H7 (cell line): ENCODE measurements around the gene NPY1R. TPM values are rescaled to one million over a fixed set of nuclear protein-coding genes. Genes with fewer than 3 reads are reported as not detected.

ENCODE experiments used
- DNase-seq: peaks from one replicate; pipeline ENCODE4 v3.0.0; 2012
- H3K27me3 ChIP-seq: 2 replicates; pipeline ENCODE4 v1.6.0; 2011; ENCODE audit warnings: mild to moderate bottlenecking, low read length; ENCODE audit not compliant: control insufficient read depth, insufficient read depth
- H3K36me3 ChIP-seq: replicated peaks from 2 replicates; pipeline ENCODE4 v1.5.1; 2011; ENCODE audit warnings: low read length; ENCODE audit not compliant: control insufficient read depth, insufficient read depth
- H3K4me3 ChIP-seq: 2 replicates; pipeline ENCODE4 v1.5.1; 2011; ENCODE audit warnings: low read depth, mild to moderate bottlenecking, control low read depth, low read length, moderate library complexity; ENCODE audit not compliant: insufficient read depth
- total RNA-seq: library from RNA; depleted of rRNA; stranded (reverse); fragments of >200 nt; shearing (Covaris generic); gene quantifications from 2 replicates; pipeline ENCODE4 v1.2.3, GENCODE V29; 2014; rRNA removed

NPY1R gene
- total RNA-seq, 1 experiment from 2014 or later, result 2.9 TPM

- Histone ChIP-seq H3K4me3 (no peak overlapping the region), H3K27me3 (no peaks in the 10 kb centered on the region), H3K36me3 (no peaks in the 10 kb centered on the region; the same call in 1 of the 2 replicates)
- no peak for DNase-seq
Measured at GRCh38 chr4:163317110-163317509, 15.3 kb downstream of the NPY1R start.

- Histone ChIP-seq H3K36me3 (no peaks in the 10 kb centered on the region), H3K27me3 (no peaks in the 10 kb centered on the region), H3K4me3 (no peak overlapping the region)
- no peak for DNase-seq
Measured at GRCh38 chr4:163309466-163309865, 22.9 kb downstream of the NPY1R start.

GRCh38 chr4:163303069-163303468 lies 29.3 kb downstream of the NPY1R start:
- DNase-seq, result no peak
- Histone ChIP-seq H3K4me3 (no peak overlapping the region), H3K36me3 (no peaks in the 10 kb centered on the region), H3K27me3 (no peaks in the 10 kb centered on the region)

GRCh38 chr4:163300445-163300844 lies 32.0 kb downstream of the NPY1R start:
- Histone ChIP-seq H3K4me3 (no peak overlapping the region), H3K36me3 (no peaks in the 10 kb centered on the region), H3K27me3 (no peaks in the 10 kb centered on the region)
- DNase-seq, result no peak

GRCh38 chr4:163295138-163295537 lies 37.3 kb downstream of the NPY1R start:
- Histone ChIP-seq H3K4me3 (no peak overlapping the region), H3K36me3 (no peaks in the 10 kb centered on the region), H3K27me3 (no peaks in the 10 kb centered on the region)
- DNase-seq, result no peak

- DNase-seq, result no peak
- no peaks in the 10 kb centered on the region for H3K36me3 ChIP-seq
- no peak overlapping the region for H3K4me3 ChIP-seq
- H3K27me3 ChIP-seq, result no peaks in the 10 kb centered on the region
Measured at GRCh38 chr4:163284304-163284703, 48.1 kb downstream of the NPY1R start.

GRCh38 chr4:163280703-163281519 lies 51.5 kb downstream of the NPY1R start:
- H3K4me3 ChIP-seq, result no peak overlapping the region
- DNase-seq, result no peak
- H3K36me3 ChIP-seq, result no peaks in the 10 kb centered on the region
- H3K27me3 ChIP-seq, result no peaks in the 10 kb centered on the region

GRCh38 chr4:163279713-163280112 lies 52.7 kb downstream of the NPY1R start:
- no peaks in the 10 kb centered on the region for H3K27me3 ChIP-seq
- no peaks in the 10 kb centered on the region for H3K36me3 ChIP-seq
- no peak overlapping the region for H3K4me3 ChIP-seq
- no peak for DNase-seq

GRCh38 chr4:163274861-163275260 lies 57.5 kb downstream of the NPY1R start:
- DNase-seq, result no peak
- no peak overlapping the region for H3K4me3 ChIP-seq
- H3K27me3 ChIP-seq, result no peaks in the 10 kb centered on the region
- no peaks in the 10 kb centered on the region for H3K36me3 ChIP-seq

Other genes starting within 250 kb of the NPY1R start
- gene NAF1, start 165.7 kb downstream of the NPY1R start, total RNA-seq, result 14.2 and 16.9 TPM in 2 replicates
- gene NPY5R, start 11.3 kb upstream of the NPY1R start, total RNA-seq, result 0.15 and 0.83 TPM in 2 replicates
- not detected in 2 replicates for gene TKTL2, start 141.2 kb upstream of the NPY1R start, total RNA-seq
- 26.1 and 29.7 TPM in 2 replicates for gene TMA16, start 162.1 kb upstream of the NPY1R start, total RNA-seq